HCT116 (cell line): ENCODE data around the gene TIMM44. TPM values are rescaled to one million over a fixed set of nuclear protein-coding genes. Genes with fewer than 3 reads are reported as not detected.

Experiments used
- ATAC-seq: fragments of 200-7000 bp; cut with Tn5 transposase; 2 replicates; pipeline ENCODE4 v1.9.1; 2020; ENCODE audit warnings: mild to moderate bottlenecking, moderate library complexity
- BruUV-seq: library from RNA; stranded (reverse); fragments of 400-500 nt; replicated peaks from 2 replicates; lab custom pipeline; 2021; lab: Mats Ljungman, UMichigan
- CTCF ChIA-PET: fragments of 300-600 bp; sonication (Branson Sonifier 250); formaldehyde crosslinking; loops from one replicate; lab custom pipeline; 2021; ENCODE audit warnings: antibody characterized with exemption; lab: Charles Lee
- POLR2A ChIA-PET: fragments of 300-600, 350-600 bp; sonication (Branson Sonifier 250); formaldehyde crosslinking; loops from one replicate; lab custom pipeline; 2021; ENCODE audit warnings: antibody characterized with exemption; lab: Charles Lee
- RAD21 ChIA-PET, 2 experiments: fragments of 300-600 bp; sonication (Branson Sonifier 250); formaldehyde crosslinking; loops; one replicate each; lab custom pipeline; 2023; ENCODE audit warnings: low total read pairs in 2 of 2; ENCODE audit not compliant: uncharacterized antibody in 2 of 2, unreplicated experiment in 2 of 2, low non-redundant PET in 1 of 2; lab: Charles Lee
- DNase-seq: peaks from one replicate; pipeline ENCODE4 v3.0.0-alpha.2; 2010; ENCODE audit warnings: low read depth, low spot score
- H2AFZ ChIP-seq: fragments of 200-600 bp; shearing (Covaris generic), sonication (generic); 2 replicates; pipeline ENCODE4 v1.6.1; 2017; ENCODE audit warnings: low read depth, mixed run types, mixed read lengths, antibody characterized with exemption, low read length; ENCODE audit not compliant: poor library complexity, severe bottlenecking
- H3K27ac ChIP-seq: 2 replicates; pipeline ENCODE4 v1.5.1; 2012; ENCODE audit warnings: low read depth, low read length
- H3K27me3 ChIP-seq: fragments of 200-600 bp; sonication (generic); 2 replicates; pipeline ENCODE4 v1.6.1; 2016; ENCODE audit warnings: mixed run types, low read length, mixed read lengths; ENCODE audit not compliant: insufficient read depth
- H3K36me3 ChIP-seq, 2 experiments: fragments of 200-500 bp in 1 of 2; fragments of 200-600 bp in 1 of 2; sonication (Bioruptor generic) in 1 of 2; sonication (generic) in 1 of 2; 2 replicates each; pipeline versions ENCODE4 v1.5.1 to v1.6.1; 2014 to 2016; ENCODE audit warnings: low read length in 2 of 2, inconsistent platforms in 1 of 2, mixed read lengths in 1 of 2, mixed run types in 1 of 2; ENCODE audit not compliant: insufficient read depth in 2 of 2, control insufficient read depth in 1 of 2
- H3K4me1 ChIP-seq, 2 experiments: fragments of 200-600 bp in 1 of 2; sonication (generic) in 1 of 2; 2 replicates each; pipeline versions ENCODE4 v1.5.1 to v1.6.1; 2012 to 2017; ENCODE audit warnings: low read length in 2 of 2, inconsistent platforms in 1 of 2, mild to moderate bottlenecking in 1 of 2, mixed read lengths in 1 of 2, mixed run types in 1 of 2, moderate library complexity in 1 of 2; ENCODE audit not compliant: insufficient read depth in 2 of 2, control insufficient read depth in 1 of 2
- H3K4me2 ChIP-seq: fragments of 200-600 bp; sonication (generic); 2 replicates; pipeline ENCODE4 v1.6.1; 2017; ENCODE audit warnings: mixed run types, low read length, mixed read lengths
- H3K4me3 ChIP-seq, 2 experiments: fragments of 200-600 bp in 1 of 2; sonication (generic) in 1 of 2; replicated peaks in 1 of 2; 2 replicates each; pipeline ENCODE4 v1.5.1; 2011 to 2016; ENCODE audit warnings: low read length in 2 of 2, control low read depth in 1 of 2, low read depth in 1 of 2, mild to moderate bottlenecking in 1 of 2, mixed read lengths in 1 of 2, mixed run types in 1 of 2
- H3K79me2 ChIP-seq: fragments of 200-600 bp; sonication (generic); 2 replicates; pipeline ENCODE4 v1.6.1; 2017; ENCODE audit warnings: mild to moderate bottlenecking, mixed run types, low read length, moderate library complexity, mixed read lengths; ENCODE audit not compliant: insufficient read depth
- H3K9ac ChIP-seq: fragments of 200-600 bp; sonication (generic); 2 replicates; pipeline ENCODE4 v1.6.1; 2016; ENCODE audit warnings: low read length, mixed read lengths
- H3K9me2 ChIP-seq: fragments of 200-600 bp; sonication (generic), shearing (Covaris generic); 2 replicates; pipeline ENCODE4 v1.6.1; 2017; ENCODE audit warnings: mixed run types, mild to moderate bottlenecking, moderate library complexity; ENCODE audit not compliant: insufficient read depth
- H3K9me3 ChIP-seq, 2 experiments: fragments of 200-500 bp in 1 of 2; fragments of 200-600 bp in 1 of 2; sonication (Bioruptor generic) in 1 of 2; sonication (generic) in 1 of 2; 2 replicates each; pipeline ENCODE4 v1.6.1; 2014 to 2017; ENCODE audit warnings: low read length in 2 of 2, mixed read lengths in 2 of 2, inconsistent platforms in 1 of 2, low read depth in 1 of 2, mild to moderate bottlenecking in 1 of 2, mixed run types in 1 of 2, moderate library complexity in 1 of 2; ENCODE audit not compliant: control insufficient read depth in 1 of 2, insufficient read depth in 1 of 2
- H4K20me1 ChIP-seq: fragments of 200-600 bp; sonication (generic), shearing (Covaris generic); 2 replicates; pipeline ENCODE4 v1.6.1; 2017; ENCODE audit warnings: mixed run types, mild to moderate bottlenecking, moderate library complexity; ENCODE audit not compliant: insufficient read depth
- ATF3 ChIP-seq: IDR thresholded peaks from 2 replicates; pipeline ENCODE4 v1.6.1; 2012
- CBX3 ChIP-seq: IDR thresholded peaks from 2 replicates; pipeline ENCODE4 v1.6.1; 2012; ENCODE audit warnings: low read depth
- CEBPB ChIP-seq: IDR thresholded peaks from 2 replicates; pipeline ENCODE4 v1.6.1; 2012; ENCODE audit warnings: low read depth
- ELF1 ChIP-seq: IDR thresholded peaks from 2 replicates; pipeline ENCODE4 v1.6.1; 2012; ENCODE audit warnings: low read depth, borderline replicate concordance
- POLR2AphosphoS5 ChIP-seq: IDR thresholded peaks from 2 replicates; pipeline ENCODE4 v1.6.1; 2011; ENCODE audit warnings: mild to moderate bottlenecking, low read depth, low read length, moderate library complexity
- SIN3A ChIP-seq: IDR thresholded peaks from 2 replicates; pipeline ENCODE4 v1.6.1; 2012; ENCODE audit warnings: low read depth
- SRF ChIP-seq: IDR thresholded peaks from 2 replicates; pipeline ENCODE4 v1.6.1; 2012; ENCODE audit warnings: low read depth
- ZFX ChIP-seq: fragments of 450-650 bp; IDR thresholded peaks from 2 replicates; pipeline ENCODE4 v1.6.1; 2017
- ZNF274 ChIP-seq: fragments of 200-500 bp; sonication (Bioruptor generic); IDR thresholded peaks from 2 replicates; pipeline ENCODE4 v1.6.1; 2014; ENCODE audit warnings: mild to moderate bottlenecking, low read depth, low read length, inconsistent platforms
- intact Hi-C: fragments of 100-400 bp; cut with micrococcal nuclease; formaldehyde crosslinking; loops from 2 replicates; pipeline ENCODE4 v1.10.0; 2022
- total RNA-seq: library from RNA; stranded (reverse); gene quantifications from one replicate; pipeline ENCODE4 v1.2.1, GENCODE V29; 2021; ENCODE audit not compliant: unreplicated experiment
- TF ChIP-seq, protein P1 (sequence below), 3 experiments: fragments of 200-600 bp in 1 of 3; sonication (generic) in 1 of 3; IDR thresholded peaks in 2 of 3; conservative IDR thresholded peaks in 1 of 3; 2 replicates each; pipeline ENCODE4 v1.5.1; 2012 to 2017; ENCODE audit warnings: low read depth in 2 of 3, low read length in 2 of 3, antibody characterized with exemption in 1 of 3, borderline replicate concordance in 1 of 3, control low read depth in 1 of 3, mild to moderate bottlenecking in 1 of 3, mixed read lengths in 1 of 3, mixed run types in 1 of 3, moderate library complexity in 1 of 3; ENCODE audit not compliant: insufficient read depth in 1 of 3

Gene TIMM44
- total RNA-seq, 1 experiment from 2014 or later: 136 TPM

DNA sequence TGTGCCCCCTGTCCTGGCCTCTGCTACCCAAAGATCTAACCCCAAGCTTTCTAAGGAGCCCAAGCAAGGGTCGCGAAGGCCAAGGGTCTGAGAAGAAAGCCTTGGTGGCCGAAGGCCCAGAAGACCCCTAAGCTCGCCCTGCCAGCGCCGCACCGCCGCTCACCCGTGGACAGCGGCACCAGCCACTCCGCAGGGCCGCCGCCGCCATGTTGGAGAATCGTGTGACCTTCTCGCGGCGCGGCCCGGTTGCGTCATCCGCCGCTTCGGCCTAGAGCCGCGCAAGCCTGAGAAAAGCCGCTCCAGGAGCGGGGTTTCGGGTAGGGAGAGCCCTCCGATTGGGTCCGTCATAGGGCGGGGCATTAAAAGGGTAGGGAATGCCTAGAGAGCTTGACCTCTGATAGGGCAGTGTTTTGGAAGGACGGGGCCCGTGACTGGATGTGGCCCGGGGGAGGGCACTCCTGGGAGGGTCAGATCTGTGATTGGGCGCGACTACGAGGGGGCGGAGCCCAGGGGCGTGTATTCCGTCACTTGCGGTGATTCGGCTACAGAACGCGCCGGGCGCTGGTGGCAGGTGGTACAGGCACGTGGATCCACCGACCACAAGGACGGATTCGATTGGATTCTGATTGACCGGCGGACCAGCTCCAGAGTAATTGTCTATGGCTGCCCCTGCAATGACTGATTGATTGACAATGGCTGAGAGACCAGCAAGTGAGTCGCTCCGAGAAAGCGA lies at the start of gene TIMM44 (continued):
- 0 out of 2 replicates have a peak, but pooled peaks have one; percentile 14 for TF ChIP-seq CBX3
- no peak for TF ChIP-seq ATF3
- TF ChIP-seq, protein P1, sequence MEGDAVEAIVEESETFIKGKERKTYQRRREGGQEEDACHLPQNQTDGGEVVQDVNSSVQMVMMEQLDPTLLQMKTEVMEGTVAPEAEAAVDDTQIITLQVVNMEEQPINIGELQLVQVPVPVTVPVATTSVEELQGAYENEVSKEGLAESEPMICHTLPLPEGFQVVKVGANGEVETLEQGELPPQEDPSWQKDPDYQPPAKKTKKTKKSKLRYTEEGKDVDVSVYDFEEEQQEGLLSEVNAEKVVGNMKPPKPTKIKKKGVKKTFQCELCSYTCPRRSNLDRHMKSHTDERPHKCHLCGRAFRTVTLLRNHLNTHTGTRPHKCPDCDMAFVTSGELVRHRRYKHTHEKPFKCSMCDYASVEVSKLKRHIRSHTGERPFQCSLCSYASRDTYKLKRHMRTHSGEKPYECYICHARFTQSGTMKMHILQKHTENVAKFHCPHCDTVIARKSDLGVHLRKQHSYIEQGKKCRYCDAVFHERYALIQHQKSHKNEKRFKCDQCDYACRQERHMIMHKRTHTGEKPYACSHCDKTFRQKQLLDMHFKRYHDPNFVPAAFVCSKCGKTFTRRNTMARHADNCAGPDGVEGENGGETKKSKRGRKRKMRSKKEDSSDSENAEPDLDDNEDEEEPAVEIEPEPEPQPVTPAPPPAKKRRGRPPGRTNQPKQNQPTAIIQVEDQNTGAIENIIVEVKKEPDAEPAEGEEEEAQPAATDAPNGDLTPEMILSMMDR (IDR thresholded peaks at IDR 0.05 in 2 of 3, conservative IDR thresholded peaks at IDR 0.05 in 1 of 3; ENCODE audit: borderline replicate concordance in 1 of 3, insufficient read depth in 1 of 3, low read depth in 2 of 3, low read length in 2 of 3): no peak
- TF ChIP-seq SRF: peak; percentile 4; the same call in 1 of the 2 replicates

DNA sequence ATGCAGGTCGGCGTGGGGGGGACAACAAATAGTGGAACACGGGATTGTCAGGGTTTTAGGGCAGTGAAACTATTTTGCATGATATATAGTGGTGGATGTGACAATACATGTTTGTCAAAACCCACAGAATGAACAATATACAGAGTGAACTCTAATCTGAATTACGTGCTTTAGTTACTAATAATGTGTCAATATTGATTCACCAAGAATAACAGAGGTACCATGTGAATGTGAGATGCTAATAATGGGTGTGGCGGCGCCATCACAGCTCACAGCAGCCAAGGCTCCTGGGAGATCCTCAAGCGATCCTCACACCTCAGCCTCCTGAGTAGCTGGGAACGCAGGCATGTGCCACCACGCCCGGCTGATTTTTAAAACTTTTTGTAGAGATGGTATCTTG lies 49.1 kb upstream of the TIMM44 start:
- intact Hi-C loops: no loop called here
- TF ChIP-seq POLR2AphosphoS5 (no peak), ZFX (no peak), ELF1 (no peak), CEBPB (no peak), ZNF274 (no peak), SIN3A (no peak)
- Histone ChIP-seq H3K27ac (no peak overlapping the region), H3K9ac (no peak overlapping the region), H3K27me3 (no peaks in the 10 kb centered on the region), H3K36me3 (peaks cover 27 to 46% of the 10 kb centered on the region in 2 experiments; a peak in 3 of 4 replicates), H3K4me1 (peaks cover 7% of the 10 kb centered on the region in 2 experiments; a peak in 3 of 4 replicates), H3K9me3 (no peaks in the 10 kb centered on the region), H2AFZ (no peak overlapping the region), H4K20me1 (peaks cover 46% of the 10 kb centered on the region; the same call in 1 of the 2 replicates), H3K79me2 (peaks cover 97% of the 10 kb centered on the region), H3K9me2 (no peaks in the 10 kb centered on the region), H3K4me3 (no peak overlapping the region), H3K4me2 (no peak overlapping the region)
- no peak for ATAC-seq
- no TSS peak for BruUV-seq
- ChIA-PET POLR2A (no interaction called here), RAD21 (no interaction called here), CTCF (interaction anchor here (1.2 kb wide), 1 partner anchor 10 kb away, joined by 8 read pairs; no protein-coding TSS in a partner anchor)
- DNase-seq: no peak
